ENCODE measurements around the gene FGF1. TPM values are rescaled to one million over a fixed set of nuclear protein-coding genes. Genes with fewer than 3 reads are reported as not detected.
"Not testable (repeated sequence)": the region's sequence is repeated elsewhere in the genome, so short reads cannot be mapped to it uniquely, and the experiment has no call there.

The FGF1 gene
- polyA plus RNA-seq, 3 donors, result not detected

- H3K4me1 Mint-ChIP-seq, result no peaks in the 10 kb centered on the region
- H3K9me3 Mint-ChIP-seq, result no peaks in the 10 kb centered on the region
- Histone ChIP-seq H3K36me3 (replicated peaks in 1 of 2; ENCODE audit: control insufficient read depth in 1 of 2, insufficient read depth in 2 of 2, low read length in 2 of 2) (no peaks in the 10 kb centered on the region), H3K27ac (ENCODE audit: low read depth in 1 of 2, low read length in 2 of 2) (no peak overlapping the region), H4K20me1 (ENCODE audit: insufficient read depth, low read length) (no peaks in the 10 kb centered on the region), H3K9me3 (replicated peaks in 1 of 2; ENCODE audit: control insufficient read depth in 1 of 2, insufficient read depth in 1 of 2, low read length in 2 of 2) (no peaks in the 10 kb centered on the region), H3K27me3 (ENCODE audit: control insufficient read depth in 2 of 2, insufficient read depth in 2 of 2, low read length in 2 of 2) (peaks cover 3 to 8% of the 10 kb centered on the region in 2 donors), H3K9ac (ENCODE audit: insufficient read depth, low read length, poor library complexity, severe bottlenecking) (no peak overlapping the region), H3K79me2 (ENCODE audit: insufficient read depth, low read length) (no peaks in the 10 kb centered on the region), H3K4me1 (ENCODE audit: control insufficient read depth in 1 of 2, insufficient read depth in 2 of 2, low read length in 2 of 2) (no peaks in the 10 kb centered on the region), H2AFZ (ENCODE audit: insufficient read depth, low read depth, low read length, poor library complexity, severe bottlenecking) (no peak overlapping the region), H3K4me3 (replicated peaks in 1 of 3; ENCODE audit: low read depth in 2 of 3, low read length in 3 of 3) (no peak overlapping the region), H3K4me2 (replicated peaks; ENCODE audit: extremely low read depth, low read length, poor library complexity, severe bottlenecking) (no peak overlapping the region)
- no peak overlapping the region for H3K4me3 Mint-ChIP-seq
- no peak overlapping the region for H3K27ac Mint-ChIP-seq
- TF ChIP-seq CTCF (IDR thresholded peaks at IDR 0.05), result no peak
- no peak for DNase-seq
- no peaks in the 10 kb centered on the region for H3K36me3 Mint-ChIP-seq
- peaks cover 6 to 15% (median 9%) of the 10 kb centered on the region in 3 donors for H3K27me3 Mint-ChIP-seq (ENCODE audit: low read depth in 3 of 3)
- intact Hi-C loops (cut with micrococcal nuclease), result no loop called here
- no CpG with 5 or more reads among the region's 8 CpGs for WGBS (ENCODE audit: insufficient coverage)
Measured at GRCh38 chr5:142650881-142651280, 35.0 kb downstream of the FGF1 start.

GRCh38 chr5:142650060-142650459, 35.8 kb downstream of the FGF1 start:
- no peak overlapping the region for H3K4me3 ChIP-seq (replicated peaks in 1 of 3; ENCODE audit: low read depth in 2 of 3, low read length in 3 of 3)
- no peak for TF ChIP-seq CTCF (IDR thresholded peaks at IDR 0.05)
- WGBS (ENCODE audit: insufficient coverage), result 100% methylated on average over 1 of the region's 3 CpGs

GRCh38 chr5:142648108-142648507, 37.8 kb downstream of the FGF1 start:
- DNase-seq; H3K4me2 ChIP-seq (replicated peaks; ENCODE audit: extremely low read depth, low read length, poor library complexity, severe bottlenecking); H3K4me3 Mint-ChIP-seq; H3K4me3 ChIP-seq (replicated peaks in 1 of 3; ENCODE audit: low read depth in 2 of 3, low read length in 3 of 3); H3K79me2 ChIP-seq (ENCODE audit: insufficient read depth, low read length); intact Hi-C loops (cut with micrococcal nuclease); H2AFZ ChIP-seq (ENCODE audit: insufficient read depth, low read depth, low read length, poor library complexity, severe bottlenecking); H3K9me3 ChIP-seq (replicated peaks in 1 of 2; ENCODE audit: control insufficient read depth in 1 of 2, insufficient read depth in 1 of 2, low read length in 2 of 2); H3K4me1 Mint-ChIP-seq; H3K36me3 ChIP-seq (replicated peaks in 1 of 2; ENCODE audit: control insufficient read depth in 1 of 2, insufficient read depth in 2 of 2, low read length in 2 of 2); H3K27me3 ChIP-seq (ENCODE audit: control insufficient read depth in 2 of 2, insufficient read depth in 2 of 2, low read length in 2 of 2); H3K9ac ChIP-seq (ENCODE audit: insufficient read depth, low read length, poor library complexity, severe bottlenecking); H3K27ac Mint-ChIP-seq; H3K9me3 Mint-ChIP-seq; H3K36me3 Mint-ChIP-seq; H3K27me3 Mint-ChIP-seq (ENCODE audit: low read depth in 3 of 3); H4K20me1 ChIP-seq (ENCODE audit: insufficient read depth, low read length); H3K27ac ChIP-seq (ENCODE audit: low read depth in 1 of 2, low read length in 2 of 2); H3K4me1 ChIP-seq (ENCODE audit: control insufficient read depth in 1 of 2, insufficient read depth in 2 of 2, low read length in 2 of 2): not testable (repeated sequence)
- WGBS (ENCODE audit: insufficient coverage), result 100% methylated on average over 1 of the region's 3 CpGs

More at GRCh38 chr5:142650060-142650459, 35.8 kb downstream of the FGF1 start:
- no peak overlapping the region for H3K9ac ChIP-seq (ENCODE audit: insufficient read depth, low read length, poor library complexity, severe bottlenecking)
- no peak overlapping the region for H3K27ac ChIP-seq (ENCODE audit: low read depth in 1 of 2, low read length in 2 of 2)
- no peak overlapping the region for H3K4me2 ChIP-seq (replicated peaks; ENCODE audit: extremely low read depth, low read length, poor library complexity, severe bottlenecking)
- H3K4me1 ChIP-seq (ENCODE audit: control insufficient read depth in 1 of 2, insufficient read depth in 2 of 2, low read length in 2 of 2), result no peaks in the 10 kb centered on the region
- no peak overlapping the region for H2AFZ ChIP-seq (ENCODE audit: insufficient read depth, low read depth, low read length, poor library complexity, severe bottlenecking)
- Mint-ChIP-seq H3K36me3 (no peaks in the 10 kb centered on the region), H3K4me3 (no peak overlapping the region), H3K27me3 (ENCODE audit: low read depth in 3 of 3) (peaks cover 4 to 8% (median 8%) of the 10 kb centered on the region in 3 donors), H3K9me3 (no peaks in the 10 kb centered on the region), H3K27ac (no peak overlapping the region), H3K4me1 (no peaks in the 10 kb centered on the region)
- H3K27me3 ChIP-seq (ENCODE audit: control insufficient read depth in 2 of 2, insufficient read depth in 2 of 2, low read length in 2 of 2), result peaks cover 0 to under 1% of the 10 kb centered on the region in 2 donors
- no peaks in the 10 kb centered on the region for H3K79me2 ChIP-seq (ENCODE audit: insufficient read depth, low read length)
- H4K20me1 ChIP-seq (ENCODE audit: insufficient read depth, low read length), result no peaks in the 10 kb centered on the region
- intact Hi-C loops (cut with micrococcal nuclease), result no loop called here
- no peak for DNase-seq
- H3K9me3 ChIP-seq (replicated peaks in 1 of 2; ENCODE audit: control insufficient read depth in 1 of 2, insufficient read depth in 1 of 2, low read length in 2 of 2), result no peaks in the 10 kb centered on the region
- H3K36me3 ChIP-seq (replicated peaks in 1 of 2; ENCODE audit: control insufficient read depth in 1 of 2, insufficient read depth in 2 of 2, low read length in 2 of 2), result no peaks in the 10 kb centered on the region

All from CD14-positive monocyte (primary cell).